Measurements from ENCODE around the gene ST6GALNAC5.
A peak's percentile ranks its signal among the peaks of the same experiment; 100 is the strongest.

ST6GALNAC5 gene

GRCh38 chr1:77047978-77048614, 180.8 kb downstream of the ST6GALNAC5 start:
- Histone ChIP-seq H3K27me3 (ENCODE audit: insufficient read depth, poor library complexity, severe bottlenecking) (no peaks in the 10 kb centered on the region), H3K27ac (replicated peaks) (no peak overlapping the region), H3K4me3 (replicated peaks; ENCODE audit: insufficient read depth, low read length) (no peak overlapping the region)
- peak; percentile 39 to 55 for DNase-seq (ENCODE audit: low read depth in 1 of 2, low spot score in 1 of 2)
- no peak for TF ChIP-seq CTCF (IDR thresholded peaks at IDR 0.05; ENCODE audit: insufficient read depth, low read length)
- TF ChIP-seq GABPA (IDR thresholded peaks at IDR 0.05; ENCODE audit: low read depth) = no peak
- TF ChIP-seq POLR2AphosphoS5 (IDR thresholded peaks at IDR 0.05; ENCODE audit: low read depth) = no peak
- TF ChIP-seq REST (IDR thresholded peaks at IDR 0.05; ENCODE audit: insufficient replicate concordance, low read depth) = no peak
- peak; percentile 95 for TF ChIP-seq SPI1 (IDR thresholded peaks at IDR 0.05; ENCODE audit: borderline replicate concordance, low read depth)

DNA sequence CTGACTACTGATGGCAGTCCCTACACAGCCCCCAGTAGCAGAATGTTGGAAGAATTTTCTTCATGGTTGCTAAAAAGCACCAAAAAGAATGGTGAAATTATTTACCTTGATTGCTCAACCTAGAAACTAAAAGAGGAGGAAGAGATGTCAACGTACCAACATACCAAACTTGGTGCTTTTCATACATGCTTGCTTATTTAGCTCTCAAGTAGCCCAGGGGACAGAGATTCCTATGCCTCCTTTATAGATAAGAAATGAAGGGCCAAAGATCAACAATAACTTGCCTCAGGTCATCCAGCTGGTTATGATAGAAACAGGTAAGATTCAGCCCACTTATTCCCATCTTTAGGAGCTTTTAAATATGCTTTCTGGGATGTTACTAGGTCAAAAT, 181.3 kb downstream of the ST6GALNAC5 start:
- Histone ChIP-seq H3K27me3 (ENCODE audit: insufficient read depth, poor library complexity, severe bottlenecking) (no peaks in the 10 kb centered on the region), H3K4me3 (replicated peaks; ENCODE audit: insufficient read depth, low read length) (no peak overlapping the region)
- TF ChIP-seq GABPA (IDR thresholded peaks at IDR 0.05; ENCODE audit: low read depth) = no peak

GRCh38 chr1:77051425-77051824, 184.1 kb downstream of the ST6GALNAC5 start:
- H3K27me3 ChIP-seq (ENCODE audit: insufficient read depth, poor library complexity, severe bottlenecking) = no peaks in the 10 kb centered on the region
- no peak overlapping the region for H3K4me3 ChIP-seq (replicated peaks; ENCODE audit: insufficient read depth, low read length)
- no peak for TF ChIP-seq GABPA (IDR thresholded peaks at IDR 0.05; ENCODE audit: low read depth)
- no peak for TF ChIP-seq REST (IDR thresholded peaks at IDR 0.05; ENCODE audit: insufficient replicate concordance, low read depth)
- TF ChIP-seq POLR2AphosphoS5 (IDR thresholded peaks at IDR 0.05; ENCODE audit: low read depth) = no peak
- no peak for TF ChIP-seq SPI1 (IDR thresholded peaks at IDR 0.05; ENCODE audit: borderline replicate concordance, low read depth)
- TF ChIP-seq CTCF (IDR thresholded peaks at IDR 0.05; ENCODE audit: insufficient read depth, low read length) = no peak
- H3K27ac ChIP-seq (replicated peaks) = no peak overlapping the region
- no peak for DNase-seq (ENCODE audit: low read depth in 1 of 2, low spot score in 1 of 2)

More for the DNA sequence above, 181.3 kb downstream of the ST6GALNAC5 start:
- no peak overlapping the region for H3K27ac ChIP-seq (replicated peaks)
- DNase-seq (ENCODE audit: low read depth in 1 of 2, low spot score in 1 of 2) = peak in 1 of 2 experiments; percentile 37

DNA sequence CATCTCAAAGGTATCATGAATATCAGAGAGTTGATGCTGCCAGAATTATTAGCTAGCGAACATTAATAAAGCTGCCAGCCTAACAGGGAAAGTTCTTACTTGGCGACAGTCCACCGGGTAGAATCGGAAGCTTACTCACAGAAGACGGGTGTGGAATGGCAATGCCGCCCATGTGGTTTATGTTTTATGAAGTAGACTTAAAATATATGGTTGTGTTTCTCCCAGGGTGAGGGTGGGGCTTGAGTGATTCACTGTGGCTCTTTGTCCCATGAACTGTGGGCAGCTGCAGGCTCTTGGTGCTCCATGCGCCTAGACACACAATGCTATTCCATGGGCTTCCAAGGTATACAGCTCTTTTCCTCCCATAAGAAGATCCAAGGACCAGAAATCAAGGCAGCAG, 189.2 kb downstream of the ST6GALNAC5 start:
- Histone ChIP-seq H3K4me3 (replicated peaks; ENCODE audit: insufficient read depth, low read length) (no peak overlapping the region), H3K27ac (replicated peaks) (no peak overlapping the region), H3K27me3 (ENCODE audit: insufficient read depth, poor library complexity, severe bottlenecking) (no peaks in the 10 kb centered on the region)
- no peak for TF ChIP-seq GABPA (IDR thresholded peaks at IDR 0.05; ENCODE audit: low read depth)
- no peak for TF ChIP-seq POLR2AphosphoS5 (IDR thresholded peaks at IDR 0.05; ENCODE audit: low read depth)
- TF ChIP-seq REST (IDR thresholded peaks at IDR 0.05; ENCODE audit: insufficient replicate concordance, low read depth) = no peak
- no peak for TF ChIP-seq CTCF (IDR thresholded peaks at IDR 0.05; ENCODE audit: insufficient read depth, low read length)
- no peak for TF ChIP-seq SPI1 (IDR thresholded peaks at IDR 0.05; ENCODE audit: borderline replicate concordance, low read depth)
- no peak for DNase-seq (ENCODE audit: low read depth in 1 of 2, low spot score in 1 of 2)

Measured in HL-60 (cell line).